ENCODE data around the gene HPD. TPM values are rescaled to one million over a fixed set of nuclear protein-coding genes. Genes with fewer than 3 reads are reported as not detected.

HPD gene
- total and polyA plus RNA-seq, 2 donors (not counting 1 experiment from before 2014, with no cell fraction given): 0.17 to 0.36 TPM

GRCh38 chr12:121820056-121820455 is 38.6 kb downstream of the HPD start:
- no peak overlapping the region for H3K4me3 ChIP-seq (replicated peaks in 1 of 4; ENCODE audit: control extremely low read depth in 1 of 4, insufficient read depth in 1 of 4, low read depth in 3 of 4, low read length in 4 of 4)
- TF ChIP-seq CTCF (conservative IDR thresholded peaks at IDR 0.05 in 1 of 2, IDR thresholded peaks at IDR 0.05 in 1 of 2; ENCODE audit: low read depth in 1 of 2, low read length in 2 of 2) (no peak), EZH2 (IDR thresholded peaks at IDR 0.05; ENCODE audit: low read length, missing control alignments) (no peak)
- no peak overlapping the region for H3K9ac ChIP-seq (ENCODE audit: insufficient read depth, low read length)
- no peak overlapping the region for H3K4me2 ChIP-seq (ENCODE audit: extremely low read depth, insufficient read depth, low read length)
- no peaks in the 10 kb centered on the region for H4K20me1 ChIP-seq (ENCODE audit: control insufficient read depth, extremely low read depth, insufficient read depth, low read length)
- no peak overlapping the region for H2AFZ ChIP-seq (ENCODE audit: low read length)
- DNase-seq (ENCODE audit: low read depth in 2 of 2): no peak
- no peaks in the 10 kb centered on the region for H3K9me3 ChIP-seq (ENCODE audit: control insufficient read depth, insufficient read depth, low read depth, low read length)
- peaks cover 8% of the 10 kb centered on the region for H3K79me2 ChIP-seq (ENCODE audit: control insufficient read depth, insufficient read depth, low read length)
- H3K27ac ChIP-seq (ENCODE audit: insufficient read depth, low read length): no peak overlapping the region
- no peaks in the 10 kb centered on the region for H3K4me1 ChIP-seq (ENCODE audit: control insufficient read depth, extremely low read depth, insufficient read depth, low read length)
- H3K36me3 ChIP-seq (ENCODE audit: control insufficient read depth, insufficient read depth, low read length): peaks cover 55% of the 10 kb centered on the region
- no peaks in the 10 kb centered on the region for H3K27me3 ChIP-seq (ENCODE audit: control insufficient read depth, insufficient read depth, low read length)

- H3K79me2 ChIP-seq (ENCODE audit: control insufficient read depth, insufficient read depth, low read length): peaks cover 14% of the 10 kb centered on the region
- no peak overlapping the region for H3K9ac ChIP-seq (ENCODE audit: insufficient read depth, low read length)
- no peak overlapping the region for H3K27ac ChIP-seq (ENCODE audit: insufficient read depth, low read length)
- no peak overlapping the region for H3K4me2 ChIP-seq (ENCODE audit: extremely low read depth, insufficient read depth, low read length)
- no peak overlapping the region for H3K4me3 ChIP-seq (replicated peaks in 1 of 4; ENCODE audit: control extremely low read depth in 1 of 4, insufficient read depth in 1 of 4, low read depth in 3 of 4, low read length in 4 of 4)
- H4K20me1 ChIP-seq (ENCODE audit: control insufficient read depth, extremely low read depth, insufficient read depth, low read length): no peaks in the 10 kb centered on the region
- H3K36me3 ChIP-seq (ENCODE audit: control insufficient read depth, insufficient read depth, low read length): peaks cover 58% of the 10 kb centered on the region
- DNase-seq (ENCODE audit: low read depth in 2 of 2): no peak
- H3K27me3 ChIP-seq (ENCODE audit: control insufficient read depth, insufficient read depth, low read length): no peaks in the 10 kb centered on the region
- no peak for TF ChIP-seq EZH2 (IDR thresholded peaks at IDR 0.05; ENCODE audit: low read length, missing control alignments)
- TF ChIP-seq CTCF (conservative IDR thresholded peaks at IDR 0.05 in 1 of 2, IDR thresholded peaks at IDR 0.05 in 1 of 2; ENCODE audit: low read depth in 1 of 2, low read length in 2 of 2): no peak
- no peak overlapping the region for H2AFZ ChIP-seq (ENCODE audit: low read length)
- H3K4me1 ChIP-seq (ENCODE audit: control insufficient read depth, extremely low read depth, insufficient read depth, low read length): no peaks in the 10 kb centered on the region
- H3K9me3 ChIP-seq (ENCODE audit: control insufficient read depth, insufficient read depth, low read depth, low read length): no peaks in the 10 kb centered on the region
These were observed 39.3 kb downstream of the HPD start for GRCh38 chr12:121819212-121819949.

- H4K20me1 ChIP-seq (ENCODE audit: control insufficient read depth, extremely low read depth, insufficient read depth, low read length): no peaks in the 10 kb centered on the region
These were observed 41.0 kb downstream of the HPD start for GRCh38 chr12:121817648-121818043.

More at GRCh38 chr12:121817648-121818043, 41.0 kb downstream of the HPD start:
- H3K27ac ChIP-seq (ENCODE audit: insufficient read depth, low read length): no peak overlapping the region
- no peak overlapping the region for H3K4me3 ChIP-seq (replicated peaks in 1 of 4; ENCODE audit: control extremely low read depth in 1 of 4, insufficient read depth in 1 of 4, low read depth in 3 of 4, low read length in 4 of 4)
- H3K79me2 ChIP-seq (ENCODE audit: control insufficient read depth, insufficient read depth, low read length): peaks cover 29% of the 10 kb centered on the region
- H3K4me1 ChIP-seq (ENCODE audit: control insufficient read depth, extremely low read depth, insufficient read depth, low read length): no peaks in the 10 kb centered on the region
- no peak overlapping the region for H3K4me2 ChIP-seq (ENCODE audit: extremely low read depth, insufficient read depth, low read length)
- H3K9me3 ChIP-seq (ENCODE audit: control insufficient read depth, insufficient read depth, low read depth, low read length): no peaks in the 10 kb centered on the region
- no peak overlapping the region for H3K9ac ChIP-seq (ENCODE audit: insufficient read depth, low read length)
- H2AFZ ChIP-seq (ENCODE audit: low read length): no peak overlapping the region
- DNase-seq (ENCODE audit: low read depth in 2 of 2): no peak
- TF ChIP-seq CTCF (conservative IDR thresholded peaks at IDR 0.05 in 1 of 2, IDR thresholded peaks at IDR 0.05 in 1 of 2; ENCODE audit: low read depth in 1 of 2, low read length in 2 of 2) (no peak), EZH2 (IDR thresholded peaks at IDR 0.05; ENCODE audit: low read length, missing control alignments) (no peak)
- peaks cover 48% of the 10 kb centered on the region for H3K36me3 ChIP-seq (ENCODE audit: control insufficient read depth, insufficient read depth, low read length)
- H3K27me3 ChIP-seq (ENCODE audit: control insufficient read depth, insufficient read depth, low read length): no peaks in the 10 kb centered on the region

Measured in fibroblast of lung (primary cell).